LHCN-M2 (cell line): ENCODE results near the gene ABR. TPM values are rescaled to one million over a fixed set of nuclear protein-coding genes. Genes with fewer than 3 reads are reported as not detected.
A peak's percentile ranks its signal among the peaks of the same experiment; 100 is the strongest.

Source experiments
- DNase-seq: peaks from one replicate; pipeline ENCODE4 v3.0.0-alpha.2; 2012; ENCODE audit warnings: low read depth
- total RNA-seq: library from RNA; depleted of rRNA; stranded (reverse); fragments of >200 nt; gene quantifications from 2 replicates; pipeline ENCODE4 v1.2.3, GENCODE V29; 2014

ABR gene
- total RNA-seq, 1 experiment from 2014 or later: 79.6 TPM

DNA sequence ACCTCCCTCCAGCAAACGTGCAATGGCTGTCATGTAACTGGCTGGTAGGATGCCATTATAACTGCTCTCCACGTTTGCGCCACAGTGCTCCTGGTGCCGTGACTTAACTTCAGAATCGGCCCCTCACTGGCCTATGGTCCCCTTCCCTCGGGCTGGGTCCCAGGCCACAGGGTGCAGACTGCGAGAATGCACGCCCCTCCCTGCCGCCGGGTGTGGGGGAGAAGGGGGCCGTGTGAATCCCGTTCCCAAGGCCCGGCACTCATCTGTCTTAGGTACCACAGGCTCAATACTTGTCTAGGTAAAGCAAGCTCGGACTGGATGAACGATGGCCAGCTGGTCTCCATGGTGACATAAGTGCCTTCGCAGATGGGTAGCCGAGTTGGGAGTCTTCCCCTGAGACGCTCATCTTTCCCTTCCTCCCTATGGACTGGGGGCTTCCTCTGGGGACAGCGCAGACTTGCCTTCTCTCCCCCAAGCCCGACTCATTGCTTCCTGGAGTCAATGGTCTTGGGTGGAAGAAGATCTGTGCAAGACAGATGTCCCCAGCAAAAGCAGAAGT lies 145.1 kb downstream of the ABR start:
- no peak for DNase-seq

DNA sequence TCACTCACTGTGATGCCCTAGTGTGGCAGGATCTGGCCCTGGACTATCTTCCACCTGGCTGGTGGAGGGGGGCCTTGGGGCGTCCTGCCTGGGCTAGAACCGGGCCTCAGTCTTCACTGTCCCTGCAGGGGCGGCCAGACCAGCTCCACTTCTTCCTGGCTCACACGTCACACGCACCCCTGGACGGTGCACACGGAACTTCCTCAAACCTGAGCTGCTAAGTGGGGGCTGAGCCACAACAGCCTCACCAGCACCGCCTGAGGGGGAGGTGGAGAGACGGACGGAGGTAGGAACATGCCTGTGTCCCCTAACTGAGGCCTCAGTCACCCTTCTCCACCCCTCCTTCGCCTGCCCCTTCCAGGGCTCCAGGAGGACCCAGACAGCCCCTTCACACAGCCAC lies 146.3 kb downstream of the ABR start:
- no peak for DNase-seq

DNA sequence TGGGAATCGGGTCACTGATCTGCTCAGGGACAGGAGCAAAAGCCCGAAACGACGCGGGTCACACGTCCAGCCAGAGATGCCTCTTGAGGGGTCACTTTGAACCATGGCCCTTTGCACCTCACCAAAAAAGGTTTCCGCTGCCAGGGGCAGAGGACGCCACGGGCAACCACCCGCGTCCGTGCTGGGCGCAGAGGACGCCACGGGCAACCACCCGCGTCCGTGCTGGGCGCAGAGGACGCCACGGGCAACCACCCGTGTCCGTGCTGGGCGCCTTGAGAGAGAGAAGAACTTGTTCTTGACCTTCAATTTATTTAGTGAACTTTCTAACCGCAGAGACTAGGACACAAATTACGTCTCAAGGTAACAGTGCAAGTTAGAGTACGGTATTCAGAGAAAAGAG lies 147.4 kb downstream of the ABR start:
- DNase-seq: no peak

DNA sequence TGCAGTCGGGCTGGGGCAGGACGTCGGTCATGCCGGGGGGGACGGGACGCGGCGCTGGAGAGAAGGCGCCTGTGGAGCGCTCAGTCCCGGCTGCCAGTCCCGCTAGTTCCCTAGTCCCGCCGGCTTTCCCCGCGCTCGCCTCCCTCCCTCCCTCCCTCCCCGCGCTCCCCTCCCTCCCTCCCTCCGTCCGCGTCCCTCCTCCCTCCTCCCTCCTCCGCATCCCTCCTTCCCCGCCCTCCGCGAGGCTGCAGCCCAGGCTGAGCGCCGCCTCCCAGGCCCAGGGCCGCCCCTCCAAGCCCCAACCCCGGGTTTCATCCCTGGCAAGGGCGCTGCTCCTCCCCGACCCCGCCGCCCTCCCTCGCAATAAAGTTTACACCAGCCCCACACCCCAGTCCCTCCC lies 148.1 kb downstream of the ABR start:
- DNase-seq: no peak

DNA sequence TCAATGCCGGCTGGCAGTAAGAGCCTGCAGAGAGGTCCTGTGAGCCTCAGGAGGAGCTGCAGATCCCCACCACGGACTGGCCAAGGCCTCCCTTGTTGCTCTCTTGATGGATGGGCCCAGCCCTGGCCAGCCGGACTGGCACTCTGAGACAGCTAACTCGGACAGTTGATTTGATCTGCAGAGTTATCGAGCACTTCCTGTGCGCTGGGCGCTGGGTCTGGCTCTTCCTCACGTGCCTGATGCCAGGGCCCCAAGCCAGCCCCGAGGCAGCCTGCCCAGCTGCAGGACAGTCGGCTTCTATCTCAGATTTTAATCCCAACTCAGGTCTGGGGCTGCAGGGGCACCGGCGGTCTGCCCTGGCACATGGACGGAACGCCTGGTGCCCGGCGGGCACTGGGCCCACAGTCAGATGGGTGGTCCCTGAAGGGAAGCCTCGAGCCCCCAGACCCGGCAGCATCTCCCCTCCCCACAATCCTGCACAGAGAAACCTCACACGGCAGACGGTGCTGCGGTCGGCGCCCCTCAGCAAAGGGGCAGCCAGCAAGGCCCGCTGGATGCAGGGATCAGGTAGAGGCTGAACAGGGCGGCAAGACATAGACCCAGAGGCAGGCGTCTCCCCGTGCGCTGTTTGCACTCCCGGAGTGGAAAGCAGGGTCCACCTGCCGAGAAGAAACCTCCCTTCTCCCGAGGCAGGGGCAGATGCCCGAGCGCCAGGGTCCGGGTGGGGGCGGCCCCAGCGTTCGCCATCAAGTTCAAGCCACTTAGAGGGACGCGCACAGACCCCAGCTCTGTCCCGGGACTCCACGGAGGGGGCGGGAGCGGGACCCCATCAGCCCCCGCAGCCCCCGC lies 148.9 kb downstream of the ABR start:
- DNase-seq: no peak

DNA sequence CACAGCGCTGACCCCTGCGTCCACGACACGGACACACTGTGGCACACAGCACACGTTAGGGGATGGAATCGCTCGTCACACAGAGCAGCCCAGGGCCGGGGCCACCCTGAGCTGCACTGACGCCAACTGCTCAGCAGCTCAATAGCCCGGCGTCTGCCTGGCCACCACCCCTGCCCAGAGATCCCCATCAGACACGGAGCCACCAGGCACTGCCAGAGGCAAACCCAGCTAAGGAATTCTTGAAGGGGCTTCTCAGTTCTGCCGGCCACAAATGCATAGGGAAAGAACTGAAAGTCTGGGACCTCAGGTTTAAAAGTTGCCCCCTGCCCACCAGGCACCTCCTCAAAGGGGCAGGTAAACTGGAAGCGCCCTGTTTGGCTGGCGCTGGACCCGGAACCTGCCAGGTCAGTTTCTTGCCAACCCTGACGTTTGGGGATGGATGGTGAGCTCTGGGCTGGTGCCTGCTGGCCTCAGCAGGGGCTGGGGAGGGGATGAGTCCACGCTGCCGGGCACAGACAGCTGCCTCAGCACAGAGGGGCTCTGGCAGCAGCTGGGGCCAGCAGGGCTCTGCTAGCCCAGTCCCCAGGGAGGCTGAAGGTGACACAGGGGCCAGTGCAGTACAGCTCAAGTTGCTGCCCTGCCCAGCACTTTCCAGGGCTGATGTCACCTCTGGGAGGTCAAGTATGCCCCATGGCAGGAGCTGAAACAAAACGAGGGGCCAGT lies 149.7 kb downstream of the ABR start:
- peak; percentile 45 for DNase-seq

DNA sequence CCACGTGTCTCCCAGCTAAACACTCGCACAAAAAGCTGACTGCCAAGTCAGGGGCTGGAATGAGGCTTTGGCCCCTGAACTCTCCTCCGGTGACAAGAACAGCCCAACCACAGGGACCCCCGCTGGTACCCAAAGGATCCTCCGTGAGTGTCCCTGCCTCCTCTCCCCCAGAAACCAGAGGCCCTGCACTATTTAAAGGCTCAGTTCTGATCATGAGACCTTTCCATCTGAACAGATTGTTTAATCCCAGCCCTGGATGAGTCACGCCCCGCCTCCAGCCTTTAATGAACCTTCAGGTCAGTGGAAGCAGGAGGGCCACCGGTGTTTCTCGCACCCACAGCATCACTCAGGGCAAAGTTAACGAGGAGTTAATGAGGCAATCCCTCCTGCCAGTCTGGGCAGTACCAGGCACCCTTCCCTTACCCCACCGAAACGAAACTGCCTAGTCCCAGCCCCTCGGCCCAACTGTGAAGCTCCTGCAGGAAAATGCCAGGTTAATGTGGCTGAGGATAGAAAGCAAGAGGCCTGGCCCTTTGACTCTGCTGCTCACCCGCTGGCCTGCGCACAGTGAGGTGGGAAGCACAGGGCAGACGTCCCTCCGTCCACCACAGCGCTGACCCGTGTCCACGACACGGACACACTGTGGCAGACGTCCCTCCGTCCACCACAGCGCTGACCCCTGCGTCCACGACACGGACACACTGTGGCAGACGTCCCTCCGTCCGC lies 150.4 kb downstream of the ABR start:
- DNase-seq: peak; percentile 56

DNA sequence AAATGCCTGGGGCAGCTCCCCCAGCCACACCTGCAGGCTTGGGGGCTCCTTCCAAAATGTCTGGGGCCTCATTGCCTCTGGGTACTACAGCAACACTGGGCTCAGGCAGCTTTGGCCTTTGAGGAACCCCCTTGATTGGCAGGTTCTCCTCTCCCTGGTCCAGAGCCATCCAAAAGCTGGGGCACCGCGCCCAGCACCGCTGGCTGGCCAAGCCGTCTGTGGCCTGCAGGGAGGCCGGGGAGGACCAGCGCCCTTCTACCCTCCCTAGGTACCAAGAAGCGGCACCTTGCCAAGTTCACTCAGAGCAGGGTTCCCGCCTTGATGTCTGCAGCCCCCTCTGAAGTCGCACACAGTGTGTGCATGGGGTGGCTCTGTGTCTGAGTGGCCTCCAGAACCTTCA lies 152.7 kb downstream of the ABR start:
- DNase-seq: no peak

DNA sequence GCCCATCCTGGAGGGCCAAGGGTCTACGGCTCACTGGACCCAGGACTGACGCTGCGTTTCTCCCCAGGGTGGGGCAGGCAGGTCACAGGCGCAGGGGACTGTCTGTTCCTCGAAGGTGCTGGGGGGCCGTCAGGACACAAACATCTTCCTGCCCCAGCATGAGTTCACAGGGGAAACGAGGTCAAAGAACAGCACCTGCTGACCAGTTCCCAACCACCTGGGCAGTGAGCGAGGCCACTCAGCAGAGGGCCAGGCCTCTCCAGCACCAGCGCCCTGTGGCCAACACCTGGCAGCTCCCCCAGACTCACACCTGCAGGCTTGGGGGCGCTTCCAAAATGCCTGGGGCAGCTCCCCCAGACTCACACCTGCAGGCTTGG lies 153.2 kb downstream of the ABR start:
- DNase-seq: no peak

DNA sequence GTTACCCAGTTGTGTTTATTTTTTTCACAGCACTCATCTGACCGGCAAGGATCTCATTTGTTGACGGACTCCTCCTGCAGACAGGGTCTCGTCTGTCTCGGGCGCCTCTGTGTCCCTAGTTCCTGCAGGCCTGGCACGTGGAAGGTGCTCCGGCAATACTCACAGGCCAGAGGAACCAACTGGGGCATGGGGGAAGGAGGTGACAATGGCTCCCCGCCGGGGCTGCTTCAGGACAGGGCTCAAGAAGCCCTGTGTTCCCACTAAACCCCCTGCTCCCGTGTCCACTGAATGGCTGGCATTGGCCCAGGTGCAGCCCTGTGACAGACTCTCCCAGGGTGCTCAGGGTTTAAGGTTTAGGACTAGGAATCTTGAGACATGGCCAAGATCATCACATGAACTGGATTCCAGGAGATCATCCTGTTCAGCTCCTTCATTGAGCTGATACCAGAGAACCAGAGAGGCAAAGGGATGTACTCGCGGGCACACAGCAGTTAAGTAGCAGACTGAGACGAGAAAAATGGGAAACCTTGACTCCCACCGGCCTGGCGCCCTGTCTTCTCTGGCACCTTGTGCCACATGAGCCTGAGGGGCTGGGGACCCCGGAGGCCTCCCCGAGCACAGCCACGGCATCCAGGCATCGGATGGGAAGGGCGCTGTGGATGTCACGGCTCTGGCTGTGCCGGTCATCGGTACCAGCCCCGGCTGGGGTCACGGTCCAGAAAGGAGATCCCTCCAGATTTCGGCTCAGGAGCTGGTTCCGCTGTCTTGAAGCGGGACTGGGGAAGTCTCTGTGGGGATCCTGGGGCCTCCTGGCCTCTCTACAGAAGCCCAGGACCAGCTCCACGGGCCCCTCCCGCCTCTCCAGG lies 153.8 kb downstream of the ABR start:
- DNase-seq: no peak

DNA sequence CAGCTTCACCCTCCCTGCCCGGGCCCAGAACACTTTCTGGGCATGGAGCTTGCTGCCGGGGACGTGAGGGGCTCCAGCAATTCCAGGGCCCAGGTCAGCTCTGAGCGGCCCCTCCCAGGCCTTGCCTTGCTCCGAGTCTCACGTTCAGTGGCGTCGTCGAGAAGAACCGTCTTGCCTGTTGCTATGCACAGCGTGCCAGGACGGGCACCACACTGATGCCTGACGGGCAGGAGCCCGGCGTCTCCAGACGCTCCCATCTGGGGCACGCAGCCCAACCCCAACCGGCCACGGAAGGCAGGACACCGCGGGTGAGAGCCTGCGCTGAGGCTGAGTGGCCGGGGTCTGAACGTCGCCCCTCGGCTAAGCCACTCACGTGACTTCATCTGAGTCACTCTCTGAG lies 155.7 kb downstream of the ABR start:
- no peak for DNase-seq

DNA sequence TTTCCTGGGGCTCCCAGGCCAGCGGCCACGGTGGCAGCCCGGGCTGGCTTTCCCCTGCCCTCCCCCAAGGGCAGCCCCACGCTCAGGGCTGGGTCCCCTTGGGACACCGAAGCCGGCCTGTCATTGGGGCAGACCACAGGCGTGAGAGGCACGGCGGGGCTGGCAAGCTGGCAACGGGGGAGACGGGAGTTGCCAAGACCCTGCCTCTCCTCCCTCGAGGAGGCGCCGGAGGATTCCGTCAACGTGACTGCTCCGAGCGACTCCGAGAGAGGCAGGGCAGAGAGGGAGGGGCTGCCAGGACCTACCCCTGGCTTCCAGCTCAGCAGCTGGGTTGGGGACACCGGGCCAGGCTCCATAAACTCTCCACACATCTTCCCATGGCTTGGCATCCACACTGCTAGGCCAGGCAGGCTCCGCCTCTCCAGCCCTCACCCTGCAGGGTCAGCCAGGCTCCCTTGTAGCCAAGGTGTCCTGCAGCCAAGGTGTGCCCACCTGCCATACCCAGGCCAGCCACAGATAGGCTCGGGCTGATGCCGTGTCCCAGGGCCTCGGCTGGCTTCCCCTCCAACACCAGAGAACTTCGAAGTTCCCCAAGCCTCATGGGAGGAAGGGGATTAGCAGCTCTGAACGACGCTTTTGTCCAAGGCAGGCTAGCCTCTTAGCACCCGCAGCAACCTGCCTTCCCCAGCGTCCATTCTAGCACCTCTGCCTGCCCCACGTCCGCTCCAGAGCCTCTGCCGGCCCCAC lies 157.3 kb downstream of the ABR start:
- DNase-seq: no peak

DNA sequence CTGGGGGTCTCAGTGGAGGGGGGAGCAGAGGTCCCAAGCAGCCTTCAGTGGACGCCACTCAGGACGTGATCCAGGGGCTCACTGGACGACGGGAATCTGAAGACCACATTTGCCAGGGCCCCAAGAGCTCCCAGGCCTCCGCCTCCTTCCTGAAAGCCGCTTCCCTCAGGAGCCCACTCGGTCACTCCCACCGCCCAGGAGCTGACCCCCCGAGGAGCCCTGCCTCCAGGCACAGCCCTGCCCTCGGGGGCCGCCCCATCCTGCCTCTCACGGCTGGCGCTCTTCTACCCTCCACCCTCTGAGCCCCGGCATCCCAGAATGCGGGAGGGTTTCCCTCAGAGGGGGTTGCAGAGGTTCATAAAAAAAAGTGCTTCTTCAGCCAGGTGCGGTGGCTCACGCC lies 158.6 kb downstream of the ABR start:
- DNase-seq: no peak

DNA sequence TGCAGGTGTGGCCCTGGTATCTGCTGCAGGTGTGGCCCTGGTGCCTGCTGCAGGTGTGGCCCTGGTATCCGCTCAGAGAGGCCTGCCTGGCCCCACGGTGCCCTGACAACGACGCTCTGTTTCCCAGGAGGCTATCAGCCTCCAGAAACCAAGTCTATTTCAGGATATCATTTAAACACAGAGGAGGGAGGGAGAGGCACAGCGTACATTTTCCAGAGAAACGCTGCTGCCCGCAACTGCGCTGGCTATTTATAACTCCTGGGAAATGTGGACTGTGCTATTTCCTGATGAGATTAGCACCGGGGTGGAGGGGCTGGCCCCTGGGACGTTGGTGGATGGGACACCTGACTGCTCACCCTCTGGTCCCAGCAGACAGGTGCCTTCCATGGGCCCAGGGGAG lies 160.3 kb downstream of the ABR start:
- no peak for DNase-seq

DNA sequence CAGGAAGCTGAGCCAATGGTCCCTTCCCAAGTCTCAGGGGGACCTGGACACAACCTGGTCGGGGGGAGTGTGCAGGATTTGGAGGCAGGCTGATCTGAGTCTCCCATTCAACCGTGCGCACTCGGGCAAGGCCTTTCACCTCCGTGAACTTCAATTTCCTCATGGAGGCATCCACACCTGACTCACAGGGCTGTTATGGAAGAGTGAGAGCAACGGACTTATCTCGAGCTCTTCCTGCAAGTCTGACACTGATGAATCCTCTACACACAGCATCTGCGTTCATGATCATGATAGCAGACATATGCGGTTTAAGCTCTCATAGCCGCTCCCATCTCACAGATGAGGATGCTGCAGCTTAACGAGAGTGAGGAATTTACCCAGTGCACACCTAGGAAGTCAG lies 161.2 kb downstream of the ABR start:
- DNase-seq: no peak

DNA sequence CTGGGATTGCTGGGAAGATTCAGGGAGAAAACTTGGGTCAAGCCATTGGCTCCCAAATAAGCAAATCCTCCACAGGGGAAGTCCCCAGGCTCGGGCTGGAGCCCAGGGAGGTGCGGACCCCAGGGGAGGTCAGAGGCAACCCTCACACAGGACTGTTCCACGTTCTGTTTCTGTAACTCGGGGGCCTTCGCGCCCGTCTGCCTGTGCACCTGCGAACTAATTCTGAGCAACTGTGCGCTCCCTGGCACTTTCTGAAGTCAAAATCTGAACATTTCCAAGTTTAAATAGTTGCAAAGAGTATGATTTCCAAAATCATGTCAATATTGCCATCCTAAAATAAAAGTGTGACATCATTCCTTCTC lies 166.1 kb downstream of the ABR start:
- no peak for DNase-seq

DNA sequence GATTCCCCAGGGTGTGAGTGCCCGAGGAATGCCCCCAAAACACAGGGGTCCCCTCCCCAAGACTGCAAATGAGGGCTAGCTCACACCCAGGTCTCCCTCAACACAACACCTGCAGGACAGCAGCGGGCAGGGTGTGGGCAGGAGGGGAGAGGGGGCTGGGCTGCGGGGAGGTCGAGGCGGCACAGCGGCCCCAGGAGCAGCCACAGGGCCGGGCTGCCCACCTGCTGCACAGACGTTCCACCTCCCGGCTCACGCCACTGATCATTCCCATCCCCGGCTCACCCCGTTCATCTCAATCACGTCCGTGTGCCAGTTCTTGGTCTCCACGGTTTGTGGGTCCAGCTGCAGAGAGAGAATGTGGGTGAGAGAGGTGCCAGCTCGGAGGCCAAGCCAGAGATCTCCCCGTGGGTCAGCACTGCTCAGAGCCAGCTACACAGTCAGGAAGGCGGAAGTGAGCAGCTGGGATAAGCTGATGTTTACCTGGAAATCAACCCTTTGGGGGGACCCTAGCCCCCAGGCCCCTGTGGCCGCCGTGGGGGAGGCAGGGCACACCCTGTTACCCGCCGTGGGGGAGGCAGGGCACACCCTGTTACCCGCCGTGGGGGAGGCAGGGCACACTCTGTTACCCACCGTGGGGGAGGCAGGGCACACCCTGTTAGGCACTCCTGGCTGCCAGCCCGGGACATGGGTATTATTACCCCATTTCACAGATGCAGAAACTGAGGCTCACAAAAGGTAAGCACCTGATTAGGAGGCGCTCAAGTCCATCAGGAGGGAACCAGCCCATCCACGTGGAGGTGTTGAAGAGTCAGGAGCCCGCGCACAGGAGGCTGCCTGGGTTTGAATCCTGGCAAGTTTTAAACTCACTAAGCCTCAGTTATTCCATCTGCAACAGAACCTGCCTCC lies 166.7 kb downstream of the ABR start:
- DNase-seq: no peak

DNA sequence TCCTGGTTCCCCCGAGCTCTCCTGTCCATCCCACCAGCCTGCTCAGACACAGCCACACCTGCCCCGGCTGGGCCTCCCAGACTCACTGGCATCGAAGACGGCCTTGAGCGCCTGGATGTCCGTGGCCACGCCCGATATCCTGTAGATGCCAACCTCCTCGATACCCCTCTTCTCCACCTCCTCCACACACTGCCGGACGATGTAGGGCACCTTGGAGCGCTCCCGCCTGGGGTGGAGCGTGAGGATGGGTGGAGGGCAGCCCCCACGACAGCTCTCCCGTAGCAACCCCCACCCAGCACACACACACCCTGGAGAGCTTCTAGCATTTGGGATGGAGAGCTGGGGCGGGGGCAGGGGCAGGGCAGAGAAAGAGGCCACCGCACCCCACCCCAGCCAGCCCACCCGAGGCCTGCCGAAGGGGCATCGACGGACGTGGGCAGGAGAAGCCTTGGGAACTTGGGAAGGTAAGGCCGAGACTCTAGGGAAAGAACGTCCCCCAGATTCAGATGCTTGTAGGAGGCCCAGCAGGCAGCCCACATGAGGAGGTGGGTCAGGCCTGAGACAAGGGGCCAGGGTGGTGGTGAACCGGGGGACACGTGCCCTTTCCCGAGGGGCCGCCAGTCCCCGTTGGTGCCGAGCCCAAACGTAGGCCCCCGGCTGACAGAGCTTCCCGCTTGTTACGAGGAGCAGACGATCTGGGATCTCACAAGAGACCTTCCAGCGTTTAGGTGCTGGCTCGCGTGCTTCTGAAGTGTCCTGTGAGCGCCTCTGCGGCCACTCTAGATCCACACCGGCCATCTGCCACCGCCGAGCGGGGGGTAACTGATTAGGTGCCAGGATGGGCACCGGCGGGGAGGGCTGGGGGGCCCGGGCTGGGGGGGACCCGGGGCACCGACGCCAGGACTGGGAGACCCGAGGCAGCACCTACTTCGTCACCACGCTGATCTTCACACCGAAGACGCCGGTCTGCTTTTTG lies 167.7 kb downstream of the ABR start:
- no peak for DNase-seq
